Activated naive CD4-positive, alpha-beta T cell treated with anti-CD3 and anti-CD28 coated beads for 36 hours (primary cell): Measurements from ENCODE around the gene KRTAP2-3. TPM values are rescaled to one million over a fixed set of nuclear protein-coding genes. Genes with fewer than 3 reads are reported as not detected.
"Not testable (repeated sequence)": the region's sequence is repeated elsewhere in the genome, so short reads cannot be mapped to it uniquely, and the experiment has no call there.

Experiments
- CTCF ChIA-PET: fragments of 350-600 bp; sonication (Branson Sonifier 250); formaldehyde crosslinking; loops from one replicate; lab custom pipeline; 2021; ENCODE audit warnings: antibody characterized with exemption; lab: Charles Lee
- DNase-seq: peaks from one replicate; pipeline ENCODE4 v3.0.0-alpha.2; 2020
- H3K27ac Mint-ChIP-seq: one replicate; pipeline ENCODE4 v1.8.0; 2021; ENCODE audit warnings: mild to moderate bottlenecking, mixed read lengths
- H3K27me3 Mint-ChIP-seq: one replicate; pipeline ENCODE4 v1.8.0; 2021; ENCODE audit warnings: low read depth, mixed read lengths
- H3K36me3 Mint-ChIP-seq: one replicate; pipeline ENCODE4 v1.8.0; 2021; ENCODE audit warnings: low read depth, mixed read lengths
- H3K4me1 Mint-ChIP-seq: one replicate; pipeline ENCODE4 v1.8.0; 2021; ENCODE audit warnings: low read depth, mixed read lengths
- H3K4me3 Mint-ChIP-seq: one replicate; pipeline ENCODE4 v1.8.0; 2021; ENCODE audit warnings: mild to moderate bottlenecking, moderate library complexity, mixed read lengths
- H3K9me3 Mint-ChIP-seq: one replicate; pipeline ENCODE4 v1.8.0; 2021; ENCODE audit warnings: mixed read lengths
- intact Hi-C: fragments of 100-400 bp; cut with micrococcal nuclease; formaldehyde crosslinking; loops from one replicate; pipeline ENCODE4 v1.15.1; 2023
- total RNA-seq, 2 experiments: library from RNA; stranded (reverse); gene quantifications; one replicate each; pipeline ENCODE4 v1.2.3, GENCODE V29; 2021

The KRTAP2-3 gene
- not detected for total RNA-seq

GRCh38 chr17:41060052-41060604, at the start of gene KRTAP2-3:
TSS of gene KRTAP2-3 (minus strand) at chr17:41060114. CDS start at chr17:41060050, 64 bp downstream.
- Mint-ChIP-seq H3K4me3 (no peak within 1 kb of the TSS), H3K27me3 (peaks cover 28% of the 10 kb centered on the region), H3K27ac (no peak within 1 kb of the TSS), H3K9me3 (no peaks in the 10 kb centered on the region), H3K4me1 (no peaks in the 10 kb centered on the region), H3K36me3 (no peaks in the 10 kb centered on the region)
- no peak for DNase-seq
- CTCF ChIA-PET = no interaction called here
- intact Hi-C loops = no loop called here

- H3K36me3 Mint-ChIP-seq, H3K27me3 Mint-ChIP-seq, H3K4me3 Mint-ChIP-seq, H3K9me3 Mint-ChIP-seq, H3K4me1 Mint-ChIP-seq, CTCF ChIA-PET, DNase-seq, H3K27ac Mint-ChIP-seq, intact Hi-C loops: not testable (repeated sequence)
These were observed 48.9 kb upstream of the KRTAP2-3 start for GRCh38 chr17:41108728-41109386.

GRCh38 chr17:41107941-41108450, 48.1 kb upstream of the KRTAP2-3 start:
- Mint-ChIP-seq H3K27ac (no peak overlapping the region), H3K4me3 (no peak overlapping the region), H3K9me3 (peaks cover 3% of the 10 kb centered on the region), H3K4me1 (peaks cover 8% of the 10 kb centered on the region), H3K27me3 (no peaks in the 10 kb centered on the region), H3K36me3 (no peaks in the 10 kb centered on the region)
- DNase-seq = no peak
- CTCF ChIA-PET = no interaction called here
- intact Hi-C loops = loop anchor here (2.0 kb wide), 1 partner anchor 21 kb away; no protein-coding TSS in a partner anchor

- DNase-seq, H3K27me3 Mint-ChIP-seq, H3K27ac Mint-ChIP-seq, H3K36me3 Mint-ChIP-seq, intact Hi-C loops, H3K4me3 Mint-ChIP-seq, H3K9me3 Mint-ChIP-seq, H3K4me1 Mint-ChIP-seq, CTCF ChIA-PET: not testable (repeated sequence)
These were observed 45.4 kb upstream of the KRTAP2-3 start, which contains the start of gene KRTAP4-9 for GRCh38 chr17:41105347-41105746. TSS of gene KRTAP4-9 (plus strand) at chr17:41105389. CDS start at chr17:41105389, 0 bp downstream.

GRCh38 chr17:41104386-41105038, 44.6 kb upstream of the KRTAP2-3 start:
- DNase-seq, H3K9me3 Mint-ChIP-seq, H3K36me3 Mint-ChIP-seq, intact Hi-C loops, H3K27ac Mint-ChIP-seq, H3K4me3 Mint-ChIP-seq, H3K27me3 Mint-ChIP-seq: not testable (repeated sequence)
- CTCF ChIA-PET = interaction anchor here (0.8 to 1.1 kb wide), 2 partner anchors 218 to 224 kb away, joined by 3 read pairs; no protein-coding TSS in a partner anchor
- peaks cover 16% of the 10 kb centered on the region for H3K4me1 Mint-ChIP-seq

GRCh38 chr17:41103896-41104295, 44.0 kb upstream of the KRTAP2-3 start:
- no peak for DNase-seq
- H3K4me3 Mint-ChIP-seq = no peak overlapping the region
- CTCF ChIA-PET = interaction anchor here (0.8 to 1.1 kb wide), 2 partner anchors 219 to 225 kb away, joined by 3 read pairs; no protein-coding TSS in a partner anchor
- H3K36me3 Mint-ChIP-seq = no peaks in the 10 kb centered on the region
- H3K27me3 Mint-ChIP-seq = no peaks in the 10 kb centered on the region
- intact Hi-C loops = no loop called here
- peaks cover 16% of the 10 kb centered on the region for H3K4me1 Mint-ChIP-seq
- H3K9me3 Mint-ChIP-seq = no peaks in the 10 kb centered on the region
- H3K27ac Mint-ChIP-seq = no peak overlapping the region

GRCh38 chr17:41101586-41102259, 41.8 kb upstream of the KRTAP2-3 start, which contains the start of gene KRTAP4-16:
TSS of gene KRTAP4-16 (minus strand) at chr17:41102209. CDS start at chr17:41102209, 0 bp downstream.
- Mint-ChIP-seq H3K36me3 (no peaks in the 10 kb centered on the region), H3K9me3 (no peaks in the 10 kb centered on the region), H3K27me3 (peaks cover 5% of the 10 kb centered on the region), H3K4me3 (no peak within 1 kb of the TSS), H3K4me1 (peaks cover 8% of the 10 kb centered on the region), H3K27ac (no peak within 1 kb of the TSS)
- intact Hi-C loops = no loop called here
- DNase-seq = no peak
- CTCF ChIA-PET = interaction anchor here (0.6 kb wide), 1 partner anchor 209 kb away, joined by 3 read pairs; no protein-coding TSS in a partner anchor

- H3K36me3 Mint-ChIP-seq, DNase-seq, CTCF ChIA-PET, H3K4me1 Mint-ChIP-seq, intact Hi-C loops, H3K27me3 Mint-ChIP-seq, H3K9me3 Mint-ChIP-seq, H3K27ac Mint-ChIP-seq, H3K4me3 Mint-ChIP-seq: not testable (repeated sequence)
These were observed 40.0 kb upstream of the KRTAP2-3 start for GRCh38 chr17:41099682-41100480.

- intact Hi-C loops = no loop called here
- no peak overlapping the region for H3K4me3 Mint-ChIP-seq
- no peaks in the 10 kb centered on the region for H3K36me3 Mint-ChIP-seq
- peaks cover 5% of the 10 kb centered on the region for H3K27me3 Mint-ChIP-seq
- no peak overlapping the region for H3K27ac Mint-ChIP-seq
- H3K4me1 Mint-ChIP-seq = peaks cover 8% of the 10 kb centered on the region
- CTCF ChIA-PET = no interaction called here
- no peaks in the 10 kb centered on the region for H3K9me3 Mint-ChIP-seq
- no peak for DNase-seq
These were observed 38.6 kb upstream of the KRTAP2-3 start for GRCh38 chr17:41098481-41098880.

GRCh38 chr17:41098042-41098441, 38.1 kb upstream of the KRTAP2-3 start, which contains the start of gene KRTAP4-8:
TSS of gene KRTAP4-8 (minus strand) at chr17:41098142. CDS start at chr17:41098084, 58 bp downstream.
- CTCF ChIA-PET = no interaction called here
- no peak for DNase-seq
- Mint-ChIP-seq H3K9me3 (peaks cover 1% of the 10 kb centered on the region), H3K27ac (no peak within 1 kb of the TSS), H3K4me1 (peaks cover 8% of the 10 kb centered on the region), H3K27me3 (peaks cover 5% of the 10 kb centered on the region), H3K36me3 (no peaks in the 10 kb centered on the region), H3K4me3 (no peak within 1 kb of the TSS)
- intact Hi-C loops = no loop called here

- peaks cover 3% of the 10 kb centered on the region for H3K9me3 Mint-ChIP-seq
- DNase-seq = no peak
- no peaks in the 10 kb centered on the region for H3K36me3 Mint-ChIP-seq
- CTCF ChIA-PET = no interaction called here
- no peak overlapping the region for H3K4me3 Mint-ChIP-seq
- no peak overlapping the region for H3K27ac Mint-ChIP-seq
- intact Hi-C loops = no loop called here
- H3K4me1 Mint-ChIP-seq = peaks cover 8% of the 10 kb centered on the region
- peaks cover 5% of the 10 kb centered on the region for H3K27me3 Mint-ChIP-seq
These were observed 36.1 kb upstream of the KRTAP2-3 start for GRCh38 chr17:41096055-41096454.
